Lung (tissue), 12 donors: Measurements from ENCODE around the gene ZIC4. TPM values are rescaled to one million over a fixed set of nuclear protein-coding genes. Genes with fewer than 3 reads are reported as not detected.

ENCODE experiments used
- ATAC-seq: fragments of 200-7000 bp; cut with Tn5 transposase; one replicate; pipeline ENCODE4 v1.9.1; 2020; ENCODE audit warnings: moderate number of reproducible peaks; ENCODE audit not compliant: insufficient read depth, low FRiP score
- DNase-seq, 3 donors: peaks; one replicate each; pipeline ENCODE4 v3.0.0-alpha.2; 2013 to 2017
- H3K27ac ChIP-seq, 2 donors: one replicate each; pipeline ENCODE4 v1.5.1; 2013; ENCODE audit warnings: mild to moderate bottlenecking in 2 of 2, moderate library complexity in 2 of 2, control low read depth in 1 of 2, inconsistent platforms in 1 of 2, low read depth in 1 of 2, low read length in 1 of 2
- H3K27me3 ChIP-seq, 3 donors: one replicate each; pipeline ENCODE4 v1.5.1; 2013; ENCODE audit warnings: low read length in 2 of 3; ENCODE audit not compliant: control insufficient read depth in 3 of 3, insufficient read depth in 3 of 3
- H3K36me3 ChIP-seq, 4 donors: one replicate each; pipeline ENCODE4 v1.5.1; 2013; ENCODE audit warnings: low read length in 4 of 4, mild to moderate bottlenecking in 1 of 4, moderate library complexity in 1 of 4; ENCODE audit not compliant: control insufficient read depth in 4 of 4, insufficient read depth in 4 of 4
- H3K4me1 ChIP-seq, 5 donors: one replicate each; pipeline ENCODE4 v1.5.1; 2013; ENCODE audit warnings: low read length in 5 of 5, mild to moderate bottlenecking in 2 of 5, moderate library complexity in 1 of 5; ENCODE audit not compliant: control insufficient read depth in 5 of 5, insufficient read depth in 5 of 5
- H3K4me3 ChIP-seq: one replicate; pipeline ENCODE4 v1.5.1; 2013; ENCODE audit warnings: mild to moderate bottlenecking, control low read depth, moderate library complexity
- H3K9ac ChIP-seq, 2 donors: one replicate each; pipeline ENCODE4 v1.5.1; 2013; ENCODE audit warnings: low read length in 2 of 2, control low read depth in 1 of 2; ENCODE audit not compliant: insufficient read depth in 1 of 2
- H3K9me3 ChIP-seq, 4 donors: one replicate each; pipeline ENCODE4 v1.5.1; 2013; ENCODE audit warnings: low read length in 3 of 4, mild to moderate bottlenecking in 1 of 4, moderate library complexity in 1 of 4; ENCODE audit not compliant: control insufficient read depth in 4 of 4, insufficient read depth in 3 of 4
- CTCF ChIP-seq: IDR thresholded peaks from 2 replicates; pipeline ENCODE4 v1.5.1; 2012; ENCODE audit warnings: mild to moderate bottlenecking; ENCODE audit errors: control extremely low read depth, extremely low read depth
- WGBS, 2 donors: extraction: QIAGEN DNeasy Blood & Tissue Kit; methylation state at CpG; one replicate each; pipeline ENCODE4 v1.1.7; 2013; 5-methylcytosine and 5-hydroxymethylcytosine counted together
- polyA plus RNA-seq, 2 donors: library from polyadenylated mRNA; stranded (reverse); fragments of 200-250 nt; gene quantifications; one replicate each; pipeline ENCODE4 v1.2.1, GENCODE V29; 2013
- total RNA-seq, 2 donors: library from RNA; depleted of rRNA in 1 of 2; stranded (reverse); fragments of >200 nt in 1 of 2; gene quantifications; one replicate each; pipeline ENCODE4 v1.2.1, GENCODE V29; 2014 to 2021
- donor health status: control.
- donor health status: control.
- donor health status: Bipolar disorder and iron deficiency.
- donor health status: healthy.
- donor health status: DM: yes; HTN: yes; CAD: no.

Gene ZIC4
- total and polyA plus RNA-seq, 4 donors = not detected

- WGBS, 2 donors = 4 to 9% methylated on average over 18 of the region's 18 CpGs
- Histone ChIP-seq H3K36me3 (no peaks in the 10 kb centered on the region), H3K9ac (no peak overlapping the region), H3K4me3 (no peak overlapping the region), H3K27ac (no peak overlapping the region), H3K4me1 (no peaks in the 10 kb centered on the region), H3K27me3 (peaks cover 7 to 97% (median 96%) of the 10 kb centered on the region in 3 donors), H3K9me3 (peaks cover 0 to 9% (median 0%) of the 10 kb centered on the region in 4 donors)
- DNase-seq (no peak), ATAC-seq (no peak)
- TF ChIP-seq CTCF = no peak
These were observed 36.7 kb downstream of the ZIC4 start for GRCh38 chr3:147369661-147370123.

- Histone ChIP-seq H3K4me1 (no peaks in the 10 kb centered on the region), H3K9me3 (peaks cover 0 to 13% (median 0%) of the 10 kb centered on the region in 4 donors), H3K27ac (no peak overlapping the region), H3K4me3 (no peak overlapping the region), H3K9ac (no peak overlapping the region), H3K27me3 (peaks cover 7 to 99% (median 96%) of the 10 kb centered on the region in 3 donors), H3K36me3 (no peaks in the 10 kb centered on the region)
- no peak for DNase-seq
- no peak for TF ChIP-seq CTCF
- 8 to 13% methylated on average over 13 of the region's 13 CpGs for WGBS, 2 donors
- no peak for ATAC-seq
These were observed 37.1 kb downstream of the ZIC4 start for GRCh38 chr3:147369231-147369630.

GRCh38 chr3:147368561-147369221 is 37.7 kb downstream of the ZIC4 start:
- no peak for TF ChIP-seq CTCF
- Histone ChIP-seq H3K36me3 (no peaks in the 10 kb centered on the region), H3K9ac (no peak overlapping the region)

More at GRCh38 chr3:147368561-147369221, 37.7 kb downstream of the ZIC4 start:
- H3K9me3 ChIP-seq = peaks cover 0 to 13% (median 0%) of the 10 kb centered on the region in 4 donors
- ATAC-seq = no peak
- peaks cover 7 to 98% (median 96%) of the 10 kb centered on the region in 3 donors for H3K27me3 ChIP-seq
- 2 to 6% methylated on average over 16 of the region's 16 CpGs for WGBS, 2 donors
- no peak overlapping the region for H3K4me3 ChIP-seq
- H3K27ac ChIP-seq = no peak overlapping the region
- no peak for DNase-seq
- no peaks in the 10 kb centered on the region for H3K4me1 ChIP-seq
